ENCODE data around the gene RFX7.

RFX7 gene

GRCh38 chr15:56042498-56042897 is 201.2 kb downstream of the RFX7 start:
- DNase-seq = no peak

- DNase-seq = no peak
Measured at GRCh38 chr15:56042031-56042430, 201.6 kb downstream of the RFX7 start.

- peak; percentile 30 to 53 for DNase-seq
Measured at GRCh38 chr15:56040081-56041035, 203.3 kb downstream of the RFX7 start.

GRCh38 chr15:56038707-56039106 is 205.0 kb downstream of the RFX7 start:
- DNase-seq = no peak

GRCh38 chr15:56038015-56038414 is 205.7 kb downstream of the RFX7 start:
- DNase-seq = no peak

All from NCI-H524 (cell line).